ENCODE measurements around the gene SRR.

GRCh38 chr17:2299136-2299535 is 4.6 kb upstream of the SRR start:
- TF ChIP-seq REST (IDR thresholded peaks at IDR 0.05; ENCODE audit: insufficient read depth in 1 of 2, low read depth in 2 of 2, low read length in 2 of 2) = no peak
- TF ChIP-seq POLR2AphosphoS5 (IDR thresholded peaks at IDR 0.05; ENCODE audit: low read depth, low read length) = no peak
- no peak for TF ChIP-seq SIN3A (IDR thresholded peaks at IDR 0.05; ENCODE audit: borderline replicate concordance, insufficient read depth, low read length)
- TF ChIP-seq TAF1 (IDR thresholded peaks at IDR 0.05; ENCODE audit: borderline replicate concordance, insufficient read depth, low read length) = no peak
- TF ChIP-seq FOXP2 (optimal IDR thresholded peaks at IDR 0.05; ENCODE audit: borderline replicate concordance, extremely low read depth, extremely low read length, insufficient read depth) = no peak

Measured in PFSK-1 (cell line).